ENCODE measurements around the gene DTNA. TPM values are rescaled to one million over a fixed set of nuclear protein-coding genes. Genes with fewer than 3 reads are reported as not detected.

The DTNA gene
- total RNA-seq, 1 experiment from 2014 or later: 0.77 TPM

- ChIA-PET CTCF (no interaction called here), POLR2A (no interaction called here)
- H3K4me3 ChIP-seq (ENCODE audit: low read depth in 2 of 2, low read length in 2 of 2): no peak overlapping the region
- no peak for ATAC-seq
- in situ Hi-C loops (cut with HindIII; ENCODE audit: low pct_unique_long_range_greater_than_20kb, low sequenced_read_pairs) (no loop called here), intact Hi-C loops (cut with micrococcal nuclease; ENCODE audit: unreplicated experiment) (no loop called here)
- TF ChIP-seq, protein P1, sequence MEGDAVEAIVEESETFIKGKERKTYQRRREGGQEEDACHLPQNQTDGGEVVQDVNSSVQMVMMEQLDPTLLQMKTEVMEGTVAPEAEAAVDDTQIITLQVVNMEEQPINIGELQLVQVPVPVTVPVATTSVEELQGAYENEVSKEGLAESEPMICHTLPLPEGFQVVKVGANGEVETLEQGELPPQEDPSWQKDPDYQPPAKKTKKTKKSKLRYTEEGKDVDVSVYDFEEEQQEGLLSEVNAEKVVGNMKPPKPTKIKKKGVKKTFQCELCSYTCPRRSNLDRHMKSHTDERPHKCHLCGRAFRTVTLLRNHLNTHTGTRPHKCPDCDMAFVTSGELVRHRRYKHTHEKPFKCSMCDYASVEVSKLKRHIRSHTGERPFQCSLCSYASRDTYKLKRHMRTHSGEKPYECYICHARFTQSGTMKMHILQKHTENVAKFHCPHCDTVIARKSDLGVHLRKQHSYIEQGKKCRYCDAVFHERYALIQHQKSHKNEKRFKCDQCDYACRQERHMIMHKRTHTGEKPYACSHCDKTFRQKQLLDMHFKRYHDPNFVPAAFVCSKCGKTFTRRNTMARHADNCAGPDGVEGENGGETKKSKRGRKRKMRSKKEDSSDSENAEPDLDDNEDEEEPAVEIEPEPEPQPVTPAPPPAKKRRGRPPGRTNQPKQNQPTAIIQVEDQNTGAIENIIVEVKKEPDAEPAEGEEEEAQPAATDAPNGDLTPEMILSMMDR (IDR thresholded peaks at IDR 0.05): no peak
- TF ChIP-seq TCF7L2 (IDR thresholded peaks at IDR 0.05; ENCODE audit: low read depth, low read length) (no peak), REST (IDR thresholded peaks at IDR 0.05; ENCODE audit: insufficient read depth in 1 of 2, low read depth in 2 of 2, low read length in 1 of 2) (no peak), POLR2AphosphoS5 (IDR thresholded peaks at IDR 0.05; ENCODE audit: low read depth, low read length) (no peak), SIN3A (IDR thresholded peaks at IDR 0.05; ENCODE audit: borderline replicate concordance, insufficient read depth, low read depth, low read length) (no peak)
- no peaks in the 10 kb centered on the region for H3K4me1 ChIP-seq (ENCODE audit: control insufficient read depth, insufficient read depth, low read length)
- no peaks in the 10 kb centered on the region for H3K9me3 ChIP-seq (ENCODE audit: control insufficient read depth, insufficient read depth, low read depth, low read length)
- no peaks in the 10 kb centered on the region for H3K36me3 ChIP-seq (ENCODE audit: control insufficient read depth, insufficient read depth, low read length)
- no TSS peak for BruUV-seq (replicated peaks)
- no peak overlapping the region for H3K27ac ChIP-seq (ENCODE audit: low read length)
- DNase-seq (ENCODE audit: low read depth, low spot score): no peak
- H3K27me3 ChIP-seq (ENCODE audit: control insufficient read depth, insufficient read depth, low read length): no peaks in the 10 kb centered on the region
These were observed 228.0 kb downstream of the DTNA start for GRCh38 chr18:34938090-34938489.

Data from Panc1 (cell line).